ENCODE data around the gene IL19.
"Not testable (repeated sequence)": the region's sequence is repeated elsewhere in the genome, so short reads cannot be mapped to it uniquely, and the experiment has no call there.

The IL19 gene

GRCh38 chr1:206833801-206834200 lies 63.2 kb downstream of the IL19 start:
- DNase-seq (ENCODE audit: low spot score), result no peak

DNA sequence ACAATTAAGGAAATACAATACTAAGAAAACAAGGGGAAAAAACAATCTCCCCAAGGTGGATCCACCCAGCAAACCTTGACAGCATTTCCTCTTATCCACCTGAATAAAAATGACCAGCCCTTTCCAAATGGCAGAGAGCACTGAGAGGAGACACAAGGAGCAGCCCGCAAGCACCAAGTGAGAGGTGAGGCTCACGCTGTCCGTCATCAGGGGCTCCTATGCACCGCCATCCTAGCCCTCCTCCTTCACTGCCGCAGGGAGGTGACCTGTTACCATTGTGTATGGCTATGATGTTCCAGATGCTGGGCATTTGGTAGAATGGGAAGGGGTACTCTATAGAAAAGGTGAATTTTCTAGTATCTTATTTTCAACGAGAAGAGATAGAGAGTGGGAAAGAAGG lies 63.6 kb downstream of the IL19 start:
- DNase-seq (ENCODE audit: low spot score), result no peak

DNA sequence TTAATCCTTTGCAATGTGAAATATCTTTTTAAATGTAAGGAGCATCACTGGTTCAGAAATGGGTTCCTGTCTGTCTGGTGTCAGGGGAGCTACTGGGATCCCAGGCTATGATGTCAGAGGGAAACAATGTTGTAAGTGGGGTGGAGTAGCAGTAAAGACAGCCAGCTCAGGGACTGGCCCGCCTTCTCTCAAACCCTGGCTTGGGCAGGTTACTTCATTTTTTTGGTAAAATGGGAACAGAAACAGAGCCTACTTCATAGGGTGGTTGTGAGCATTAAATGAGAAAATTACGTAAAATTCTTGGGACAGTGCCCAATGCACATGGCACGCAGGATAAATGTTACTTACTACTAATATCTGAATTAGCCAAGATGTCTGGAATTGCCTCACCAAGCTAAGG lies 64.1 kb downstream of the IL19 start:
- no peak for DNase-seq (ENCODE audit: low spot score)

GRCh38 chr1:206835186-206835585 lies 64.6 kb downstream of the IL19 start:
- DNase-seq (ENCODE audit: low spot score), result no peak

DNA sequence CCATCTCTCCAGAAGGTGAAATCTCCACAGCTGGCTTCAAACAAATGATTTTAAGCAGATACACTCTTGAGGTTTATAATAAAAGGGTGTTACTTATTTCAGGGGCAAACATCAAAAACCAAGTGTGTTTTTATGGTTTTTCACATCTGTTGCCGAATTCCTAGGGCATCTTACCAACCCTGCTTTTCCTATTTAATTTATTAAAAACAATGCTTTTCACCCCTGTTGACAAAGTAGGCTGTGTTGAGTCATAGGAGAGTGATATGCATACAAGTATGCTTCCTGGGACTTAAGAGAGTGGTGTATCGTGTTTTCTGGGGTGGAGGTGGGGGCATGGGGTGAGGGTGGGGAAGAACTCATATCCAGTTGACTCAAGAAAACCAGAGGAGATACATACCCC lies 65.5 kb downstream of the IL19 start:
- no peak for DNase-seq (ENCODE audit: low spot score)

DNA sequence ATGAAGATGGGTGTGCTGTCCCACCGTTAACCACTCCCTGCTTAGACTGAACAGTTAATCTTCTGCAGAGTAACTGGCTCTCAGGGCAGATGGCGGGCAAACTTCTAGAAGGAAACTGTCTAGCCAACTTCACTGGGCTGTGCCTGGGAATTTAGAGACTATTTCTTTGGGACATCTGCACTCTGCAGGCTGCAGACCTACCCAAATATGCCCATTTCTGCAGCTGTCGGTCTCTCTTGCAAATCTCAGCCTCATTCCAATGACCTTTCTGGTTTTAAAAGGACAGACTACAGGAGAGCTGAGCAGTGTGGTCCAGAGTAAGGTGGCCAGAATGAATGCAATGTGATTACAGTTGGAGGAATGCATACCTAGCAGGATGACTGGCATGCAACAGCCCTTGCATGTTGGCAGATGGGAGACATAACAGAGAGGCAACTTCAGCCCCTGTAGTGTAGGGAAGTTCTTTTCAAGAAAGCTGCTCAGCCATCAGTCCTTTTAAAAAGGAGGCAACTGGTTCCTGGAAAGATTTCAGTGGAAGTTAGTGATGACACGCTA lies 68.5 kb downstream of the IL19 start:
- no peak for DNase-seq (ENCODE audit: low spot score)

DNA sequence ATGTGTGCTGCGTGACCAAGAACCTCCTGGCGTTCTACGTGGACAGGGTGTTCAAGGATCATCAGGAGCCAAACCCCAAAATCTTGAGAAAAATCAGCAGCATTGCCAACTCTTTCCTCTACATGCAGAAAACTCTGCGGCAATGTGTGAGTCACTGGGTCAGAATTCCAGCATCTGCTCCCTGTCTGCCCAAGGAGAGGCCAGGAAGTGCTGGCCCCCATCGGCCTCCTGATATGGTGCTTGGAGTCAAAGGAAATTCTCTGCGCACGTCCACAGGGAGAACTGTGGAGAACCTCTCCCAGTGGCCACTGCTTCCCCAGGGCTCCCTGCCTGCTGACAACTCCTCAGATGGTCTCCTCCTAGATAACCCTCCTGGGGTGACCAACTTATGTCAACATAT lies 69.3 kb downstream of the IL19 start:
- no peak for DNase-seq (ENCODE audit: low spot score)

DNA sequence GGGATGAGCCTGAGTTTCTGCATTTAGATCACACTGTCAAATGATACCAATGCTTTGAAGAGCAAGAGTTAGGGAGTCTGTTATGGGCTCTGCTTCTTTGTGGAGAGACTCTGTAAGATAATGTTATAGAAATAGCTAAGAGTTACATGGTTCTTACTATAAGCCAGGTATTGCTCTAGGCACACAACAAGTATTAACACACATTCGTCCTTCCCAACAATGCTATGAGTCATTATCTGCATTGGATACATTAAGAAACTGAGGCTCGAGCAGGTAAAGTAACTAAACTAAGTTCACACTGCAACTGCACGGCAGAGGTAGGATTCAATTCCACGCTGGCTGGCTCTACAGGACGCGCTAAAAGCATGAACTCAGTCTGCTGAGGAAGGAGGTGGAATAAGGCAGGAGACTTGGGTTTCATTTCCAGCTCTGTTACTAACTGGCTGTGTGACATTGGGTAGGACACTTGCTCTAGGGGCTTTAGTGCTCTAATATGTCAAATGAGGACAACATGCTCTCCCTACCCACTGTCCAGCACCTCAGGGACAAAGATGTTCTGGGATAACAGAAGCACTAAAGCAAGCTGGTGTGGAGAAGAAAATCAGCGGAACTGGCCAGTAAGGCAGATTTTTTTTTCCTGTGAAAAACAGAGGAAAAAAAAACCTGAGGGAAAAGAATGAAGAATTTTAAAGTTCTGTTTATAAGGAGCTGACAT lies 71.2 kb downstream of the IL19 start:
- DNase-seq (ENCODE audit: low spot score), result no peak

DNA sequence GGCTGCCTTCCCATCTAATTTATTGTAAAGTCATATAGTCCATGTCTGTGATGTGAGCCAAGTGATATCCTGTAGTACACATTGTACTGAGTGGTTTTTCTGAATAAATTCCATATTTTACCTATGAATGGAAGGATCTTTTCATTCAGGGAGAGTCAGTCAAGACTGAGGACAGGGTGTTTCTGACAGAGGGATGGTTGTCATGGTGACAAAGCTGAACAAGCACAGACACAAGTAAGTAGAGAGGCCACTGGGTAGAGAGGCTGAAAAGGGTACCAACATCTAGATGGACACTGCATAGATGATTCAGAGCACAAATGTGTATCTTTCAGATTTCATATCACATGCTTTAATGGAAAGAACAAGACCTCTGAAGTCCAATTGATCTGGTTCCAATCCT lies 72.3 kb downstream of the IL19 start:
- DNase-seq (ENCODE audit: low spot score), result no peak

DNA sequence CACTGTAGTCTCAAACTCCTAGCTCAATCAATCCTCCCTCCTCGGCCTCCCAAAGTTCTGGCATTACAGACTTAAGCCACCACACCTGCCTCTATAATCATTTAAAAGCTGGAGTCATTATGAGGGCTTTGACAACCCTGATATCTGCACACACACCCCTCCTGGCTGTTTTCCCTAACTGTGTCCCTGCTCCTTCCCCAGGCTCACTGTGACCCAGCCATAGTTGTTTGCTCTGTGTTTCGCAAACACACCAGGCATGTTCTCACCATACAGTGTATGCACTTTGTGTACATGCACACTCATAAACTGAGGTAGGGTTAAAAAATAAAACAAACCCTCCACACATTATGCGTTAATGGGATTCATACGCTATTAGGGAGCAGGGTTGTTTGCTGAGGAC lies 73.1 kb downstream of the IL19 start:
- no peak for DNase-seq (ENCODE audit: low spot score)

DNA sequence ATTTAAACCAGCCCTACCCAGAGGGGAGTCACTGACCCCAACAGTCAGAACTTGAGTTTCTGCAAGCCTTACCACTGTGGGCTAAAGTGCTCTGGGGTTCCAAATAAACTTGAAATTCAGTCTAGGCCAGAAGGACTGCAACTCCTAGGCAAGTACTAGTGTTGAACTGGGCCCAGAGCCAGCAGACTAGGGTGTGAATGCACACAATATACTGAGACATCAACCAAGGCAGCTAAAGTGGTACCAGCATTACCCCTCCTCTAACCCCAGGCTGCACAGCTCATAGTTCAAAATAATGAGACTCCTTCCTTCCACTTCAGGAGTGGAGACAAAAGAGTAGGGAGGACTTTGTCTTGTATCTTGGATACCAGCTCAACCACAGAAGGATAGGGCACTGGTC lies 75.9 kb downstream of the IL19 start:
- no peak for DNase-seq (ENCODE audit: low spot score)

DNA sequence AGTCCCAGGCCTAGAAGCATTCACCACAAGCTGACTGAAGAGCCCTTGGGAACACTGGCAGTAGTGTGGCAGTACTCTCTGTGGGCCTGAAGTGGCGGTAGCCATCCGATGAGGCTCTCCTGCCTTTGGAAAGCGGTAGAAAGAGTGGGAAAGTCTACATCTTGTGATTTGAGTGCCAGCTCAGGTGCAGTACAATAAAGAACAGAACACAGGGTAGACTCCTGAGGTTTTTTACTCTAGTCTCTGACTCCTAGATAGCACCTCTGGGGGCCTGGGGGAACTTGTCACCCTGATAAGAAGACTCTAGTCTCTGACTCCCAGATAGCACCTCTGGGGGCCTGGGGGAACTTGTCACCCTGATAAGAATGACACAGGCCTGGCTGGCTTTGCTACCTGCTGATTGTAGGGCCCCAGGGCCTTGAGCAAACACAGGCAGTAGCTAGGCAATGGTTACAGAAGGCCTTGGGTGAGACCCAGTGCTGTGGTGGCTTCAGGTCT lies 76.8 kb downstream of the IL19 start:
- no peak for DNase-seq (ENCODE audit: low spot score)

- DNase-seq (ENCODE audit: low spot score), result no peak
These were observed 77.4 kb downstream of the IL19 start for GRCh38 chr1:206847946-206848345.

- DNase-seq (ENCODE audit: low spot score), result no peak
These were observed 79.8 kb downstream of the IL19 start for GRCh38 chr1:206850401-206850800.

- no peak for DNase-seq (ENCODE audit: low spot score)
These were observed 80.9 kb downstream of the IL19 start for GRCh38 chr1:206851341-206852010.

DNA sequence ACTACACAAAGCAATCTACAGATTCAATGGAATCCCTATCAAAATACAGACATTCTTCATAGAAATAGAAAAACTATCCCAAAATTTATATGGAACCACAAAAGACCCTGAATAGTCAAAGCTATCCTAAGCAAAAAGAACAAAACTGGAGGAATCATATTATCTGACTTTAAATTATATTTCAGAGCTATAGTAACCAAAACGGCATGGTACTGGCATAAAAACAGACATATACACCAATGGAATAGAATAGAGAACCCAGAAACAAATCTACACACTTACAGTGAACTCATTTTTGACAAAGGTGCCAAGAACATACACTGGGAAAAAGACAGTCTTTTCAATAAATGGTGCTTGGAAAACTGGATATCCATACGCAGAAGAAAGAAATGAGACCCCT lies 82.1 kb downstream of the IL19 start:
- DNase-seq (ENCODE audit: low spot score), result not testable (repeated sequence)

DNA sequence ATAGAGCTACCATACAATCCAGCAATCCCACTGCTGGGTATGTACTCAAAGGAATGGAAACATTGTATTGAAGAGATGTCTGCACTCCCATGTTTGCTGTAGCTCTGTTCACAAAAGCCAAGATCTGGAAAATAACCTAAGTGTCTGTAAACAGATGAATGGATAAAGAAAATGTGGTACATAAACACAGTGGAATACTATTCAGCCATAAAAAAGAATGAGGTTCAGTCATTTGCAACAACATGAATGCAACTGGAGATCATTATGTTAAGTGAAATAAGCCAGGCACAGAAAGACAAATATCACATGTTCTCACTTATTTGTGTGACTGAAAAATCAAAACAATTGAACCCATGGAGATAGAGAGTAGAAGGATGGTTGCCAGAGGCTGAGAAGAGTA lies 83.1 kb downstream of the IL19 start:
- not testable (repeated sequence) for DNase-seq (ENCODE audit: low spot score)

DNA sequence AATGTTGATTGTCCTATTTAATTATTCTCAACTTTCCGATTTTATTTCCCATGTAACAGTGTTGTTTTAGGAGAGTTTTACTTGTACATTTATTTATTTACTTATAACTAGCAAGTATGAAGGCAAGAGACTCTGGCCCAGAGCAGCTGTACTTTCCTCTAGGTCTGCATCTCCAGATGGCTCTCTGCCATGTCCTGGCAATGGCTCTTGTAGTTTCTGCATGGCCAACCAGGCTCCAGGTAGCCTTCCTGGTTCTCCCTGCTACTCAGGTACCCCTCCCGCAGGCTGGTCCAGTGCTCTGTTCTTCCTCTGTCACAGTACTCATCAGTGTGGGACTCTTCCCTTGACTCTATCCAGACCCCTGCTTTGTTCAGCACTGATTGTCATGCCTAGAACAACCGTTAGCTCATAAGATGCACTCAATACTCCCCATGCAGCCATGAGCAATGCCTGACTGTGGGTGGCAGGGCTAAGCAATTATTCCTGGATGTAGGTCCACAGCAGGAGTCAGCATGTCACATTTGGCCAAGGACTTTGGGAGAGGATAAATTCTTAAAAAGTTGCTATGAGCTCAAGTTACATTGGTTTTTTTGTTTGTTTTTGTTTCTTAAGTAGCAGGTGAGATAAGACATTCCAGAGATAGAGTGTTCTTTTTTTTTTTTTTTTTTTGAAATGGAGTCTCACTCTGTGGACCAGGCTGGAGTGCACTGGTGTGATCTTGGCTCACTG lies 84.0 kb downstream of the IL19 start:
- DNase-seq (ENCODE audit: low spot score), result no peak

DNA sequence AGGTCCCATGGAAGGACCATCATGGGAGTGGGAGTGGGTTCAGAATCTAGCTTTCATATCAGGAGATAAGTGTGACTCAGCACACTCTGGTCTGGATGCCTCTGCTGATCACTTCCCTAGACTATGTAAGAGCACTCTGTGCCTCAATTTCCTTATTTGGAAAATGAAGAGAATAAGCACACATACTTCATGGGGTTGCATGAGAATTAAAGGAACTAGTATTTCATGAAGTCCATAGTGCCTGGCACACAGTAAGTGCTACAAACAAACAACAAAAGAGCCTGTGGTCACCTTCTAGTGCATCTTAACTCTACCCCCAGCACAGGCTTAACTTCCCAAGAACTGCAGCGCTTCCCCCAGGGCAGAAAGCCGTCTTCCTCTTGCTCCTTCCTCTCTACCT lies 85.3 kb downstream of the IL19 start:
- DNase-seq (ENCODE audit: low spot score), result no peak

GRCh38 chr1:206856674-206857464 lies 86.3 kb downstream of the IL19 start:
- no peak for DNase-seq (ENCODE audit: low spot score)

DNA sequence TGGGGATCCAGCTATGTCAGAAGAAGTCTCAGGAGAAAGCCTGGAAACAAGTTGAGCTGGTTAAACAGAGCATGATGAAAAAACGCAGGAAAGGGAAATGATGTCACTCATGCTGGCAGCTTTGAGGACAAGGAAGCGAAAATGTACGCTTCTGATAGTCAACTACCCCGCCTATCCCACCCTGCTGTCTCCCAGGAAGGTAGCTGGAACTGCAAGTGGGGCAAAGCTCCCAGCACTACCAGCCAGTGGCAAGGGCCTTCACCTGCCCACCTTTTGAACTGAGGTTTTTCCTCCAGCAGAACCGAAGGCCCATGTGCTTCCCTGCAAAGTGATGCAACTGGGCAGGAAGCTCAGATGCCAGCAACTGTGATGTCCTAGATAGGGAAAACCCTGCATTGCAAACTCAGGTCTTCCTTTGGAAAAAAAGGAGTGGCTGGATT lies 88.5 kb downstream of the IL19 start:
- no peak for DNase-seq (ENCODE audit: low spot score)

- DNase-seq (ENCODE audit: low spot score), result no peak
These were observed 89.6 kb downstream of the IL19 start for GRCh38 chr1:206860165-206860564.

Data from LoVo (cell line).